ENCODE results near the gene CCDC81. TPM values are rescaled to one million over a fixed set of nuclear protein-coding genes. Genes with fewer than 3 reads are reported as not detected.

The CCDC81 gene
- total and polyA plus RNA-seq, 2 of the 13 experiments (the other 11 are each of a cell fraction or from before 2014, with no cell fraction given) = 0.15 to 0.22 TPM

GRCh38 chr11:86444981-86445380 lies 70.3 kb downstream of the CCDC81 start (continued):
- TF ChIP-seq ZFP36 (IDR thresholded peaks at IDR 0.05; ENCODE audit: borderline replicate concordance, low read depth, low read length, partially characterized antibody) = no peak
- no peak for TF ChIP-seq NFAT5 (CRISPR knock-in tag; IDR thresholded peaks at IDR 0.05)
- no peak for TF ChIP-seq ZBTB46 (CRISPR knock-in tag; IDR thresholded peaks at IDR 0.05; ENCODE audit: borderline replicate concordance)
- no peak for TF ChIP-seq ZNF569 (CRISPR knock-in tag; IDR thresholded peaks at IDR 0.05; ENCODE audit: borderline replicate concordance)
- no peak for TF ChIP-seq ZNF646 (CRISPR knock-in tag; IDR thresholded peaks at IDR 0.05)
- TF ChIP-seq ZNF468 (CRISPR knock-in tag; IDR thresholded peaks at IDR 0.05) = no peak
